ENCODE measurements around the gene UGT1A9.
"Not testable (repeated sequence)": the region's sequence is repeated elsewhere in the genome, so short reads cannot be mapped to it uniquely, and the experiment has no call there.

The UGT1A9 gene

GRCh38 chr2:233700028-233700635, 28.4 kb downstream of the UGT1A9 start:
- no peak overlapping the region for H3K4me3 ChIP-seq (ENCODE audit: low read depth, low read length)
- TF ChIP-seq, protein P1, sequence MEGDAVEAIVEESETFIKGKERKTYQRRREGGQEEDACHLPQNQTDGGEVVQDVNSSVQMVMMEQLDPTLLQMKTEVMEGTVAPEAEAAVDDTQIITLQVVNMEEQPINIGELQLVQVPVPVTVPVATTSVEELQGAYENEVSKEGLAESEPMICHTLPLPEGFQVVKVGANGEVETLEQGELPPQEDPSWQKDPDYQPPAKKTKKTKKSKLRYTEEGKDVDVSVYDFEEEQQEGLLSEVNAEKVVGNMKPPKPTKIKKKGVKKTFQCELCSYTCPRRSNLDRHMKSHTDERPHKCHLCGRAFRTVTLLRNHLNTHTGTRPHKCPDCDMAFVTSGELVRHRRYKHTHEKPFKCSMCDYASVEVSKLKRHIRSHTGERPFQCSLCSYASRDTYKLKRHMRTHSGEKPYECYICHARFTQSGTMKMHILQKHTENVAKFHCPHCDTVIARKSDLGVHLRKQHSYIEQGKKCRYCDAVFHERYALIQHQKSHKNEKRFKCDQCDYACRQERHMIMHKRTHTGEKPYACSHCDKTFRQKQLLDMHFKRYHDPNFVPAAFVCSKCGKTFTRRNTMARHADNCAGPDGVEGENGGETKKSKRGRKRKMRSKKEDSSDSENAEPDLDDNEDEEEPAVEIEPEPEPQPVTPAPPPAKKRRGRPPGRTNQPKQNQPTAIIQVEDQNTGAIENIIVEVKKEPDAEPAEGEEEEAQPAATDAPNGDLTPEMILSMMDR (IDR thresholded peaks at IDR 0.05; ENCODE audit: low read depth, low read length, missing control alignments): no peak
- DNase-seq (ENCODE audit: low read depth): no peak

GRCh38 chr2:233700842-233701241, 29.1 kb downstream of the UGT1A9 start:
- H3K4me3 ChIP-seq (ENCODE audit: low read depth, low read length); DNase-seq (ENCODE audit: low read depth): not testable (repeated sequence)

- H3K4me3 ChIP-seq (ENCODE audit: low read depth, low read length): no peak overlapping the region
- TF ChIP-seq, protein P1 (IDR thresholded peaks at IDR 0.05; ENCODE audit: low read depth, low read length, missing control alignments): no peak
- no peak for DNase-seq (ENCODE audit: low read depth)
Observed at GRCh38 chr2:233702238-233702637, 30.5 kb downstream of the UGT1A9 start.

GRCh38 chr2:233705911-233706506, 34.3 kb downstream of the UGT1A9 start:
- TF ChIP-seq, protein P1 (IDR thresholded peaks at IDR 0.05; ENCODE audit: low read depth, low read length, missing control alignments): no peak
- DNase-seq (ENCODE audit: low read depth): no peak
- H3K4me3 ChIP-seq (ENCODE audit: low read depth, low read length): no peak overlapping the region

- TF ChIP-seq, protein P1 (IDR thresholded peaks at IDR 0.05; ENCODE audit: low read depth, low read length, missing control alignments): no peak
- no peak for DNase-seq (ENCODE audit: low read depth)
- no peak overlapping the region for H3K4me3 ChIP-seq (ENCODE audit: low read depth, low read length)
Observed at GRCh38 chr2:233706720-233707119, 35.0 kb downstream of the UGT1A9 start.

GRCh38 chr2:233707940-233708644, 36.4 kb downstream of the UGT1A9 start:
- H3K4me3 ChIP-seq (ENCODE audit: low read depth, low read length): no peak overlapping the region
- no peak for DNase-seq (ENCODE audit: low read depth)
- TF ChIP-seq, protein P1 (IDR thresholded peaks at IDR 0.05; ENCODE audit: low read depth, low read length, missing control alignments): no peak

- no peak for DNase-seq (ENCODE audit: low read depth)
- TF ChIP-seq, protein P1 (IDR thresholded peaks at IDR 0.05; ENCODE audit: low read depth, low read length, missing control alignments): no peak
- no peak overlapping the region for H3K4me3 ChIP-seq (ENCODE audit: low read depth, low read length)
Observed at GRCh38 chr2:233708942-233709341, 37.2 kb downstream of the UGT1A9 start.
